Measurements from ENCODE around the gene AKAP13.

GRCh38 chr15:85351965-85352364 lies 28.4 kb upstream of the AKAP13 start:
- TF ChIP-seq CTCF (conservative IDR thresholded peaks at IDR 0.05; ENCODE audit: low read depth, low read length) (no peak), EZH2 (IDR thresholded peaks at IDR 0.05; ENCODE audit: borderline replicate concordance, low read depth, low read length, poor library complexity, severe bottlenecking) (no peak)

All from A673 (cell line).